ENCODE results near the gene SRA1. TPM values are rescaled to one million over a fixed set of nuclear protein-coding genes. Genes with fewer than 3 reads are reported as not detected.

SRA1 gene
- total and polyA plus RNA-seq, 2 of the 13 experiments (the other 11 are each of a cell fraction or from before 2014, with no cell fraction given) = 14.2 to 32.8 TPM

DNA sequence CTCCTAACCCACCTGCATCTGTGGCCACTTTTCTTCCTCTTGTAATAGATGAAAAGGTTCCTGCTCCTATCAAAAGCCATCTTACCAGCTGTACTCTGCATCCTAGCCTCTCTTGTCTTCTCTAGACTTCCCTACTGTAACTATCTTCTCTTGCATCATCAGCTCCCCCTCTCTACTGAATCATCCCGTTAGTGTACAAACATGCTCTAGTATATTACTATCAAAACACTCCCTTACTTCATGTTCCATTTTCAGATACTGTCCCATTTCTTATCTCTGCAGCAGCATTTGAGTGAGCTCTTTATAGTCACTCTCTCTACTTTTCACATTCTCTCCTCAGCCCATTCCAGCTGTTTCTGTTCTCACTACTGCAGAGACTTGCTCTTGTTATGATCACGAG is 2.8 kb downstream of the SRA1 start:
- Histone ChIP-seq H3K9ac (ENCODE audit: insufficient read depth, low read depth, low read length) (no peak overlapping the region), H3K4me1 (ENCODE audit: insufficient read depth, low read length) (peaks cover 37% of the 10 kb centered on the region), H3K27me3 (ENCODE audit: control insufficient read depth in 1 of 2, insufficient read depth in 2 of 2, low read length in 2 of 2) (no peaks in the 10 kb centered on the region), H3K36me3 (replicated peaks in 1 of 2; ENCODE audit: control insufficient read depth in 1 of 2, insufficient read depth in 2 of 2, low read length in 2 of 2) (peaks cover 10 to 32% of the 10 kb centered on the region in 2 experiments), H3K4me3 (replicated peaks in 1 of 3; ENCODE audit: insufficient read depth in 1 of 3, low read depth in 2 of 3, low read length in 3 of 3) (no peak overlapping the region), H2AFZ (ENCODE audit: low read length) (no peak overlapping the region), H4K20me1 (ENCODE audit: insufficient read depth, low read length) (no peaks in the 10 kb centered on the region; the same call in none of the 2 replicates), H3K4me2 (ENCODE audit: low read depth, low read length) (peak overlapping the region; percentile 4; the same call in 1 of the 2 replicates), H3K79me2 (ENCODE audit: insufficient read depth, low read length) (peaks cover 36% of the 10 kb centered on the region), H3K27ac (ENCODE audit: extremely low read length, insufficient read depth, low read length) (no peak overlapping the region), H3K9me3 (ENCODE audit: low read length) (no peaks in the 10 kb centered on the region)
- ChIA-PET CTCF (ENCODE audit: low intra/inter-chr PET ratio, low total read pairs) (no interaction called here), POLR2A (no interaction called here)
- no peak for DNase-seq (ENCODE audit: low spot score)
- ATAC-seq = no peak
- in situ Hi-C loops (cut with HindIII; ENCODE audit: extremely low pct_ligation_motif_present, low pct_unique_long_range_greater_than_20kb) = no loop called here
- no peak for FAIRE-seq
- intact Hi-C loops (cut with micrococcal nuclease; ENCODE audit: unreplicated experiment) = no loop called here
- 78% methylated on average over 2 of the region's 2 CpGs for WGBS (ENCODE audit: low lambda C conversion rate)
- TF ChIP-seq CEBPB (IDR thresholded peaks at IDR 0.05; ENCODE audit: borderline replicate concordance, low read depth, low read length) = peak; percentile 50; the same call in 1 of the 2 replicates
- peak; percentile 40; the same call in 1 of the 2 replicates for TF ChIP-seq CEBPG (CRISPR knock-in tag; IDR thresholded peaks at IDR 0.05)
- TF ChIP-seq ZNF75D (CRISPR knock-in tag; IDR thresholded peaks at IDR 0.05; ENCODE audit: borderline replicate concordance) = no peak
- no TSS peak for BruUV-seq (replicated peaks)

DNA sequence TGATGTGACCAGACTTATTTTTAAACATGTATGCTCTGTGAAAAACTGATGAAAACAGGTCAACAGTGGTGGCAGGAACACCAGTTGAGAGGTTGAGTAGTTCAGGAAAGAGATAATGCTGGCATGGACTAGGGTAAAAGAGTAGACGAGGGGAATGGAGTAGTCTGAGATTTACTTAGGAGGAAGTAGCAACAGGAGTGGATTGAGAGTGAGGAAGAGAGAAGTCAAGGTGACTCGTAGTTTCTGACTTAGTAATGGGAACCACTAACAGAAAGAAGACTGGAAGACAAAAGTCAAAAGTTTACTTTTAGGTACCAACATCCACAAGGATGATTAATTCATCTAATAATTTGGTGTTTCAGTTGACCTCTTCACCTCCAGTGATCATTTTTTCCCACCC is 3.6 kb downstream of the SRA1 start:
- Histone ChIP-seq H4K20me1 (ENCODE audit: insufficient read depth, low read length) (no peaks in the 10 kb centered on the region; the same call in none of the 2 replicates), H3K36me3 (replicated peaks in 1 of 2; ENCODE audit: control insufficient read depth in 1 of 2, insufficient read depth in 2 of 2, low read length in 2 of 2) (peaks cover 10 to 40% of the 10 kb centered on the region in 2 experiments), H3K9me3 (ENCODE audit: low read length) (no peaks in the 10 kb centered on the region), H3K79me2 (ENCODE audit: insufficient read depth, low read length) (peaks cover 36% of the 10 kb centered on the region), H3K4me1 (ENCODE audit: insufficient read depth, low read length) (peaks cover 37% of the 10 kb centered on the region), H3K4me2 (ENCODE audit: low read depth, low read length) (no peak overlapping the region), H3K9ac (ENCODE audit: insufficient read depth, low read depth, low read length) (no peak overlapping the region), H3K27ac (ENCODE audit: extremely low read length, insufficient read depth, low read length) (no peak overlapping the region), H2AFZ (ENCODE audit: low read length) (no peak overlapping the region), H3K27me3 (ENCODE audit: control insufficient read depth in 1 of 2, insufficient read depth in 2 of 2, low read length in 2 of 2) (no peaks in the 10 kb centered on the region), H3K4me3 (replicated peaks in 1 of 3; ENCODE audit: insufficient read depth in 1 of 3, low read depth in 2 of 3, low read length in 3 of 3) (no peak overlapping the region)
- POLR2A ChIA-PET = no interaction called here
- WGBS (ENCODE audit: low lambda C conversion rate) = 95% methylated on average over 2 of the region's 2 CpGs
- no peak for DNase-seq (ENCODE audit: low spot score)
- CTCF ChIA-PET (ENCODE audit: low intra/inter-chr PET ratio, low total read pairs) = no interaction called here
- ATAC-seq = no peak
- FAIRE-seq = no peak
- in situ Hi-C loops (cut with HindIII; ENCODE audit: extremely low pct_ligation_motif_present, low pct_unique_long_range_greater_than_20kb) (no loop called here), intact Hi-C loops (cut with micrococcal nuclease; ENCODE audit: unreplicated experiment) (no loop called here)
- BruUV-seq (replicated peaks) = no TSS peak
- TF ChIP-seq ZNF839 (CRISPR knock-in tag; IDR thresholded peaks at IDR 0.05; ENCODE audit: borderline replicate concordance) = no peak
- TF ChIP-seq, protein P1, sequence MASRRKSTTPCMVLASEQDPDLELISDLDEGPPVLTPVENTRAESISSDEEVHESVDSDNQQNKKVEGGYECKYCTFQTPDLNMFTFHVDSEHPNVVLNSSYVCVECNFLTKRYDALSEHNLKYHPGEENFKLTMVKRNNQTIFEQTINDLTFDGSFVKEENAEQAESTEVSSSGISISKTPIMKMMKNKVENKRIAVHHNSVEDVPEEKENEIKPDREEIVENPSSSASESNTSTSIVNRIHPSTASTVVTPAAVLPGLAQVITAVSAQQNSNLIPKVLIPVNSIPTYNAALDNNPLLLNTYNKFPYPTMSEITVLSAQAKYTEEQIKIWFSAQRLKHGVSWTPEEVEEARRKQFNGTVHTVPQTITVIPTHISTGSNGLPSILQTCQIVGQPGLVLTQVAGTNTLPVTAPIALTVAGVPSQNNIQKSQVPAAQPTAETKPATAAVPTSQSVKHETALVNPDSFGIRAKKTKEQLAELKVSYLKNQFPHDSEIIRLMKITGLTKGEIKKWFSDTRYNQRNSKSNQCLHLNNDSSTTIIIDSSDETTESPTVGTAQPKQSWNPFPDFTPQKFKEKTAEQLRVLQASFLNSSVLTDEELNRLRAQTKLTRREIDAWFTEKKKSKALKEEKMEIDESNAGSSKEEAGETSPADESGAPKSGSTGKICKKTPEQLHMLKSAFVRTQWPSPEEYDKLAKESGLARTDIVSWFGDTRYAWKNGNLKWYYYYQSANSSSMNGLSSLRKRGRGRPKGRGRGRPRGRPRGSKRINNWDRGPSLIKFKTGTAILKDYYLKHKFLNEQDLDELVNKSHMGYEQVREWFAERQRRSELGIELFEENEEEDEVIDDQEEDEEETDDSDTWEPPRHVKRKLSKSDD (CRISPR knock-in tag; IDR thresholded peaks at IDR 0.05; ENCODE audit: low read depth) = no peak
- no peak for TF ChIP-seq ZNF225 (CRISPR knock-in tag; IDR thresholded peaks at IDR 0.05)
- TF ChIP-seq, protein P2, sequence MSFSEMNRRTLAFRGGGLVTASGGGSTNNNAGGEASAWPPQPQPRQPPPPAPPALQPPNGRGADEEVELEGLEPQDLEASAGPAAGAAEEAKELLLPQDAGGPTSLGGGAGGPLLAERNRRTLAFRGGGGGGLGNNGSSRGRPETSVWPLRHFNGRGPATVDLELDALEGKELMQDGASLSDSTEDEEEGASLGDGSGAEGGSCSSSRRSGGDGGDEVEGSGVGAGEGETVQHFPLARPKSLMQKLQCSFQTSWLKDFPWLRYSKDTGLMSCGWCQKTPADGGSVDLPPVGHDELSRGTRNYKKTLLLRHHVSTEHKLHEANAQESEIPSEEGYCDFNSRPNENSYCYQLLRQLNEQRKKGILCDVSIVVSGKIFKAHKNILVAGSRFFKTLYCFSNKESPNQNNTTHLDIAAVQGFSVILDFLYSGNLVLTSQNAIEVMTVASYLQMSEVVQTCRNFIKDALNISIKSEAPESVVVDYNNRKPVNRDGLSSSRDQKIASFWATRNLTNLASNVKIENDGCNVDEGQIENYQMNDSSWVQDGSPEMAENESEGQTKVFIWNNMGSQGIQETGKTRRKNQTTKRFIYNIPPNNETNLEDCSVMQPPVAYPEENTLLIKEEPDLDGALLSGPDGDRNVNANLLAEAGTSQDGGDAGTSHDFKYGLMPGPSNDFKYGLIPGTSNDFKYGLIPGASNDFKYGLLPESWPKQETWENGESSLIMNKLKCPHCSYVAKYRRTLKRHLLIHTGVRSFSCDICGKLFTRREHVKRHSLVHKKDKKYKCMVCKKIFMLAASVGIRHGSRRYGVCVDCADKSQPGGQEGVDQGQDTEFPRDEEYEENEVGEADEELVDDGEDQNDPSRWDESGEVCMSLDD (CRISPR knock-in tag; IDR thresholded peaks at IDR 0.05; ENCODE audit: borderline replicate concordance) = no peak
- no peak for TF ChIP-seq KDM4B (CRISPR knock-in tag; IDR thresholded peaks at IDR 0.05)
- TF ChIP-seq MBNL3 (CRISPR knock-in tag; conservative IDR thresholded peaks at IDR 0.05) = no peak
- no peak for TF ChIP-seq TBP (CRISPR knock-in tag; IDR thresholded peaks at IDR 0.05)
- TF ChIP-seq ZNF841 (CRISPR knock-in tag; IDR thresholded peaks at IDR 0.05; ENCODE audit: borderline replicate concordance) = no peak
- TF ChIP-seq SNRNP70 (IDR thresholded peaks at IDR 0.05; ENCODE audit: low read depth, low read length) = no peak
- no peak for TF ChIP-seq ZZZ3 (CRISPR knock-in tag; IDR thresholded peaks at IDR 0.05; ENCODE audit: borderline replicate concordance)
- TF ChIP-seq ZNF543 (CRISPR knock-in tag; IDR thresholded peaks at IDR 0.05) = no peak

Measured in HepG2 (cell line).